ENCODE results near the gene ATP5F1A. TPM values are rescaled to one million over a fixed set of nuclear protein-coding genes. Genes with fewer than 3 reads are reported as not detected.
"Not testable (repeated sequence)": the region's sequence is repeated elsewhere in the genome, so short reads cannot be mapped to it uniquely, and the experiment has no call there.

ATP5F1A gene
- total RNA-seq, 2 donors from 2014 or later: 457 to 522 TPM

- intact Hi-C loops (cut with DNase I): no loop called here
- Histone ChIP-seq H3K27me3 (replicated peaks; ENCODE audit: insufficient read depth) (no peaks in the 10 kb centered on the region), H3K4me3 (peak overlapping the region; percentile 57 to 81), H3K27ac (peak overlapping the region; percentile 73 to 77), H3K4me1 (replicated peaks) (no peaks in the 10 kb centered on the region), H3K36me3 (no peaks in the 10 kb centered on the region), H3K9me3 (no peaks in the 10 kb centered on the region)
- 40% methylated on average over 22 of the region's 22 CpGs for WGBS
- no peak for TF ChIP-seq POLR2AphosphoS5 (IDR thresholded peaks at IDR 0.05)
- no peak for TF ChIP-seq POLR2A (IDR thresholded peaks at IDR 0.05)
- no peak for TF ChIP-seq CTCF (IDR thresholded peaks at IDR 0.05)
- no peak for DNase-seq (ENCODE audit: low spot score)
Measured at GRCh38 chr18:46096651-46097300, 1.3 kb downstream of the ATP5F1A start.

GRCh38 chr18:46095532-46095931 is 2.6 kb downstream of the ATP5F1A start:
- Histone ChIP-seq H3K4me1 (replicated peaks) (no peaks in the 10 kb centered on the region), H3K36me3 (peaks cover 0 to 6% of the 10 kb centered on the region in 2 donors), H3K27me3 (replicated peaks; ENCODE audit: insufficient read depth) (no peaks in the 10 kb centered on the region), H3K27ac (no peak overlapping the region), H3K9me3 (no peaks in the 10 kb centered on the region), H3K4me3 (no peak overlapping the region)
- WGBS: 95% methylated on average over 10 of the region's 10 CpGs
- intact Hi-C loops (cut with DNase I): no loop called here
- no peak for TF ChIP-seq POLR2A (IDR thresholded peaks at IDR 0.05)
- TF ChIP-seq CTCF (IDR thresholded peaks at IDR 0.05): no peak
- no peak for TF ChIP-seq POLR2AphosphoS5 (IDR thresholded peaks at IDR 0.05)
- no peak for DNase-seq (ENCODE audit: low spot score)

GRCh38 chr18:46088501-46088900 is 9.6 kb downstream of the ATP5F1A start:
- H3K4me1 ChIP-seq (replicated peaks); H3K4me3 ChIP-seq; intact Hi-C loops (cut with DNase I); H3K27ac ChIP-seq; H3K9me3 ChIP-seq; DNase-seq (ENCODE audit: low spot score); H3K27me3 ChIP-seq (replicated peaks; ENCODE audit: insufficient read depth): not testable (repeated sequence)
- peaks cover 8 to 41% of the 10 kb centered on the region in 2 donors for H3K36me3 ChIP-seq
- 37% methylated on average over 8 of the region's 8 CpGs for WGBS

GRCh38 chr18:46084431-46084830 is 13.7 kb downstream of the ATP5F1A start:
- DNase-seq (ENCODE audit: low spot score): no peak
- no peaks in the 10 kb centered on the region for H3K9me3 ChIP-seq
- H3K36me3 ChIP-seq: peaks cover 10 to 43% of the 10 kb centered on the region in 2 donors
- TF ChIP-seq POLR2AphosphoS5 (IDR thresholded peaks at IDR 0.05): no peak
- TF ChIP-seq POLR2A (IDR thresholded peaks at IDR 0.05): no peak
- no peak for TF ChIP-seq CTCF (IDR thresholded peaks at IDR 0.05)
- no peak overlapping the region for H3K4me3 ChIP-seq
- intact Hi-C loops (cut with DNase I): no loop called here
- WGBS: 88% methylated on average over 2 of the region's 2 CpGs
- H3K27me3 ChIP-seq (replicated peaks; ENCODE audit: insufficient read depth): no peaks in the 10 kb centered on the region
- H3K27ac ChIP-seq: no peak overlapping the region
- no peaks in the 10 kb centered on the region for H3K4me1 ChIP-seq (replicated peaks)

DNA sequence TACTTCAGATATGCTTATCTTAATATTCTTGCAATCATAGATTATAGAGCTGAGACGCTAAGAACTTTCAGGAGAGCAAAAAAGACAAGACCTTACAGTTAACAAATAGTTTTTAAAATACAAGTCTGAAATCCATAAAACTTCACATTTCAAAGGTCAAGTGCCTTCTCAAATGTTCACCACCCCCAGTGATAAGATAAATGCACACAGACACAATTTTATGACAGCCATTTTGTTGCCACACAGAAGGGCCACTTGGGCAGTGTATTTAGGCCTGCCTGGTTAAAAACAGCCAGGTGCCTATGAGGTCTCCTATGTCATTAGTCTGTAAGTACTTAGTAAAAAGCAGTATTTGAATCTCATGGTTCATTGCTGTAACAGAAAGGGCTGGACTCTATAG is 17.9 kb downstream of the ATP5F1A start:
- Histone ChIP-seq H3K36me3 (peaks cover 5 to 19% of the 10 kb centered on the region in 2 donors), H3K4me3 (no peak overlapping the region), H3K27me3 (replicated peaks; ENCODE audit: insufficient read depth) (no peaks in the 10 kb centered on the region), H3K9me3 (no peaks in the 10 kb centered on the region), H3K4me1 (replicated peaks) (no peaks in the 10 kb centered on the region), H3K27ac (no peak overlapping the region)
- intact Hi-C loops (cut with DNase I): no loop called here
- no peak for DNase-seq (ENCODE audit: low spot score)
- WGBS: 70% methylated on average over 1 of the region's 1 CpG
- TF ChIP-seq POLR2AphosphoS5 (IDR thresholded peaks at IDR 0.05) (no peak), POLR2A (IDR thresholded peaks at IDR 0.05) (no peak), CTCF (IDR thresholded peaks at IDR 0.05) (no peak)

Measured in prostate gland (tissue), 2 donors.